Psoas muscle (tissue), 8 donors: Measurements from ENCODE around the gene METTL4. TPM values are rescaled to one million over a fixed set of nuclear protein-coding genes. Genes with fewer than 3 reads are reported as not detected.

Source experiments
- ATAC-seq, 4 donors: fragments of 200-7000 bp; cut with Tn5 transposase; one replicate each; pipeline ENCODE4 v1.9.1; 2020; ENCODE audit warnings: moderate library complexity in 3 of 4, mild to moderate bottlenecking in 2 of 4
- DNase-seq, 2 donors: peaks; one replicate each; pipeline ENCODE4 v3.0.0-alpha.2; 2020
- H3K27ac ChIP-seq: fragments of 200-600 bp; one replicate; pipeline ENCODE4 v1.8.0; 2022
- H3K27me3 ChIP-seq, 3 donors: fragments of 200-600 bp in 1 of 3; one replicate each; pipeline versions ENCODE4 v1.6.1 to v1.8.0; 2013 to 2022; ENCODE audit warnings: low read length in 2 of 3, mild to moderate bottlenecking in 2 of 3, moderate library complexity in 1 of 3; ENCODE audit not compliant: insufficient read depth in 3 of 3
- H3K36me3 ChIP-seq, 2 donors: fragments of 200-600 bp in 1 of 2; one replicate each; pipeline versions ENCODE4 v1.6.1 to v1.8.0; 2013 to 2022; ENCODE audit warnings: low read depth in 1 of 2, mild to moderate bottlenecking in 1 of 2, moderate library complexity in 1 of 2; ENCODE audit not compliant: insufficient read depth in 1 of 2
- H3K4me1 ChIP-seq: fragments of 200-600 bp; one replicate; pipeline ENCODE4 v1.8.0; 2022
- H3K4me3 ChIP-seq: fragments of 200-600 bp; one replicate; pipeline ENCODE4 v1.8.0; 2022; ENCODE audit warnings: mild to moderate bottlenecking
- H3K9me3 ChIP-seq: fragments of 200-600 bp; one replicate; pipeline ENCODE4 v1.8.0; 2022
- WGBS, 3 donors: extraction: QIAGEN DNeasy Blood & Tissue Kit; methylation state at CpG; one replicate each; pipeline versions ENCODE4 v1.1.6 to v1.1.7; 2013; 5-methylcytosine and 5-hydroxymethylcytosine counted together
- intact Hi-C, 2 donors: fragments of 100-400 bp; cut with DNase I; formaldehyde crosslinking; loops; one replicate each; pipeline versions ENCODE4 v1.11.0 to v1.14.2; 2022
- polyA plus RNA-seq, 3 donors: library from polyadenylated mRNA; stranded (reverse); fragments of 200-250 nt; gene quantifications; one replicate each; pipeline ENCODE4 v1.2.3, GENCODE V29; 2013
- total RNA-seq, 4 donors: library from RNA; stranded (reverse); fragmentation: NEBNext Ultra II Directional in 2 of 4; extraction: Animal tissue kit (Norgen Biotek cat#: 25700) in 2 of 4; gene quantifications; one replicate each; pipeline versions ENCODE4 v1.2.1 to v1.2.4, GENCODE V29; 2021 to 2023
- TF ChIP-seq, protein P1 (sequence below): fragments of 200-600 bp; IDR thresholded peaks from one replicate; pipeline ENCODE4 v1.8.0; 2022; ENCODE audit warnings: antibody characterized with exemption
- donor health status: healthy with polysubstance abuse.
- donor health status: DM: no; HTN: no; CAD: no; lungs with moderate emphysema.
- donor health status: Bipolar disorder and iron deficiency.
- donor health status: healthy.
- donor health status: DM: yes; HTN: yes; CAD: no.
- donor health status: DM: no; HTN: no; CAD: no.
- donor health status: DM: no; HTN: no; CAD: no.
- donor health status: DM: yes; HTN: yes; CAD: no.

METTL4 gene
- total and polyA plus RNA-seq, 7 donors = 2.7 to 5.0 (median 3.9) TPM

DNA sequence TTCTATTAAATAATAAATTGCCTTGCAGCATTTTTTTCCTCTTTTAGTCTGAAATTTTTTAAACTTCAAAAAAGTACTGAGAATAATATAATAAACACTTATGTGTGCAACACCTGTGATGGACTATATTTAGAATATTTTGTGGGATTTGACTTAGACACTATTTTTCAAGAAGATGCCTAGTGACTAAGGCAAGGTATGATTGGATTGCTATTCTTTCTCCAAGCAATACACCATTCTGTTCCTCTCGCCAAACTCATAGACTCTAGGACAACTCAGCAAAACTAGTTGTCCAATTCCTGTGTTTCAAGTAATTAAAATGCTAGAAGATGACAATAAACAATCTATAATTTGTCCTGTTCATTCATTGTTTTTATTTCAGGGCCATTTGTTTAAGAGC lies 75.9 kb downstream of the METTL4 start:
- no peak overlapping the region for H3K4me3 ChIP-seq
- intact Hi-C loops = no loop called here
- TF ChIP-seq, protein P1, sequence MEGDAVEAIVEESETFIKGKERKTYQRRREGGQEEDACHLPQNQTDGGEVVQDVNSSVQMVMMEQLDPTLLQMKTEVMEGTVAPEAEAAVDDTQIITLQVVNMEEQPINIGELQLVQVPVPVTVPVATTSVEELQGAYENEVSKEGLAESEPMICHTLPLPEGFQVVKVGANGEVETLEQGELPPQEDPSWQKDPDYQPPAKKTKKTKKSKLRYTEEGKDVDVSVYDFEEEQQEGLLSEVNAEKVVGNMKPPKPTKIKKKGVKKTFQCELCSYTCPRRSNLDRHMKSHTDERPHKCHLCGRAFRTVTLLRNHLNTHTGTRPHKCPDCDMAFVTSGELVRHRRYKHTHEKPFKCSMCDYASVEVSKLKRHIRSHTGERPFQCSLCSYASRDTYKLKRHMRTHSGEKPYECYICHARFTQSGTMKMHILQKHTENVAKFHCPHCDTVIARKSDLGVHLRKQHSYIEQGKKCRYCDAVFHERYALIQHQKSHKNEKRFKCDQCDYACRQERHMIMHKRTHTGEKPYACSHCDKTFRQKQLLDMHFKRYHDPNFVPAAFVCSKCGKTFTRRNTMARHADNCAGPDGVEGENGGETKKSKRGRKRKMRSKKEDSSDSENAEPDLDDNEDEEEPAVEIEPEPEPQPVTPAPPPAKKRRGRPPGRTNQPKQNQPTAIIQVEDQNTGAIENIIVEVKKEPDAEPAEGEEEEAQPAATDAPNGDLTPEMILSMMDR = no peak
- peaks cover 0 to 2% (median 0%) of the 10 kb centered on the region in 3 donors for H3K27me3 ChIP-seq
- 93 to 96% (median 94%) methylated on average over 1 of the region's 1 CpG for WGBS, 3 donors
- DNase-seq = no peak
- H3K36me3 ChIP-seq = no peaks in the 10 kb centered on the region
- no peaks in the 10 kb centered on the region for H3K9me3 ChIP-seq
- H3K4me1 ChIP-seq = no peaks in the 10 kb centered on the region
- H3K27ac ChIP-seq = no peak overlapping the region
- ATAC-seq = no peak

DNA sequence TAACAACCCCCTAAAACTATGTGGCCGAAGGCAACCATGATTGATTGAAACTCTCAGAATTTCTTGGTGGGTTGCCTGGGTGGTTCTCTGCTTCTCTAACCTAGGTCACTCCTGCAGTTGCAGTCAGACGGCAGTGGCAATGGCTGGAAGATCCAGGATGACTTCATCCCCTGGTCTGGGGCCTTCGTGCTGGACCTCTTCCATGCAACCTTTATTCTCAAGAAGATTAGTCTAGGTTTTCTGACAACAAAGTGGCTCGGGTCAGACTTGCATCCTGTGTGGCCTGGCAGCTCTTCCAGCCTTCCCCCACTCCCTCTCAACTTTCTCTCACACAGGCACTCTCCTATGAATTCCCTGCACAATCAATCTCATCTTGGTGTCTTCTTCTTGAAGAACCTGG lies 76.4 kb downstream of the METTL4 start:
- intact Hi-C loops = no loop called here
- no peak for ATAC-seq
- 45 to 60% (median 55%) methylated on average over 4 of the region's 4 CpGs for WGBS, 3 donors

More for the DNA sequence above, 76.4 kb downstream of the METTL4 start:
- Histone ChIP-seq H3K4me1 (no peaks in the 10 kb centered on the region), H3K27ac (no peak overlapping the region), H3K36me3 (no peaks in the 10 kb centered on the region), H3K27me3 (peaks cover 0 to 2% (median 0%) of the 10 kb centered on the region in 3 donors), H3K4me3 (no peak overlapping the region), H3K9me3 (no peaks in the 10 kb centered on the region)
- TF ChIP-seq, protein P1 = no peak
- DNase-seq = no peak

Other genes starting within 250 kb of the METTL4 start
- under 1 TPM in 3 of 4 donors, not detected in 1; 0.17 to 0.42 (median 0.21) TPM for gene NDC80, start 52 bp upstream of the METTL4 start, total RNA-seq
- under 1 TPM in 2 of 3 donors, not detected in 1; 0.12 to 0.13 TPM for gene NDC80, start 52 bp upstream of the METTL4 start, polyA plus RNA-seq
- gene SMCHD1, start 84.2 kb upstream of the METTL4 start, total RNA-seq = 10 to 100 TPM; 20.3 to 23.0 (median 21.6) TPM
- 10 to 100 TPM in 1 of 3 donors, 1 to 10 TPM in 2; 6.2 to 11.6 (median 7.5) TPM for gene SMCHD1, start 84.2 kb upstream of the METTL4 start, polyA plus RNA-seq